Nephron (organoid): ENCODE data around the gene TPD52L1.

Source experiments
- H3K27ac Mint-ChIP-seq, 3 experiments: 2 replicates each; pipeline ENCODE4 v1.8.0; 2020; ENCODE audit warnings: mixed read lengths in 3 of 3, mild to moderate bottlenecking in 2 of 3, moderate library complexity in 1 of 3
- H3K27me3 Mint-ChIP-seq: 2 replicates; pipeline ENCODE4 v1.8.0; 2021; ENCODE audit warnings: low read depth, mild to moderate bottlenecking, moderate library complexity, mixed read lengths
- H3K36me3 Mint-ChIP-seq: 2 replicates; pipeline ENCODE4 v1.8.0; 2020; ENCODE audit warnings: low read depth, mixed read lengths
- H3K4me1 Mint-ChIP-seq: 2 replicates; pipeline ENCODE4 v1.8.0; 2020; ENCODE audit warnings: mixed read lengths
- H3K4me3 Mint-ChIP-seq, 3 experiments: 2 replicates each; pipeline ENCODE4 v1.8.0; 2020; ENCODE audit warnings: mild to moderate bottlenecking in 3 of 3, mixed read lengths in 3 of 3, moderate library complexity in 2 of 3
- H3K9me3 Mint-ChIP-seq: 2 replicates; pipeline ENCODE4 v1.8.0; 2020; ENCODE audit warnings: mixed read lengths
- CTCF ChIP-seq, 3 experiments: fragments of 200-600 bp; sonication (generic); IDR thresholded peaks; one replicate each; pipeline ENCODE4 v1.5.0; 2021; ENCODE audit warnings: antibody characterized with exemption in 3 of 3; ENCODE audit not compliant: unreplicated experiment in 3 of 3

Gene TPD52L1

GRCh38 chr6:125191916-125192609, 38.5 kb downstream of the TPD52L1 start:
- Mint-ChIP-seq H3K9me3 (no peaks in the 10 kb centered on the region), H3K27ac (no peak overlapping the region), H3K4me1 (peaks cover 18% of the 10 kb centered on the region), H3K36me3 (no peaks in the 10 kb centered on the region), H3K27me3 (no peaks in the 10 kb centered on the region), H3K4me3 (no peak overlapping the region)
- TF ChIP-seq CTCF (IDR thresholded peaks at IDR 0.05; ENCODE audit: unreplicated experiment in 3 of 3) = peak; percentile 42 to 48 (median 47)

GRCh38 chr6:125192610-125192930, 39.0 kb downstream of the TPD52L1 start:
- TF ChIP-seq CTCF (IDR thresholded peaks at IDR 0.05; ENCODE audit: unreplicated experiment in 3 of 3) = peak in 1 of 3 experiments; percentile 4
- Mint-ChIP-seq H3K27ac (no peak overlapping the region), H3K36me3 (no peaks in the 10 kb centered on the region), H3K4me3 (no peak overlapping the region), H3K27me3 (no peaks in the 10 kb centered on the region), H3K4me1 (peaks cover 23% of the 10 kb centered on the region), H3K9me3 (no peaks in the 10 kb centered on the region)

- peaks cover 29% of the 10 kb centered on the region for H3K4me1 Mint-ChIP-seq
- no peak overlapping the region for H3K27ac Mint-ChIP-seq
- no peak overlapping the region for H3K4me3 Mint-ChIP-seq
- no peaks in the 10 kb centered on the region for H3K27me3 Mint-ChIP-seq
- no peak for TF ChIP-seq CTCF (IDR thresholded peaks at IDR 0.05; ENCODE audit: unreplicated experiment in 3 of 3)
- H3K36me3 Mint-ChIP-seq = no peaks in the 10 kb centered on the region
- H3K9me3 Mint-ChIP-seq = no peaks in the 10 kb centered on the region
Measured at GRCh38 chr6:125193208-125193607, 39.6 kb downstream of the TPD52L1 start.

GRCh38 chr6:125194941-125195340, 41.4 kb downstream of the TPD52L1 start:
- peaks cover 37% of the 10 kb centered on the region for H3K4me1 Mint-ChIP-seq

GRCh38 chr6:125195526-125195925, 42.0 kb downstream of the TPD52L1 start:
- no peaks in the 10 kb centered on the region for H3K36me3 Mint-ChIP-seq
- H3K4me3 Mint-ChIP-seq = no peak overlapping the region
- H3K9me3 Mint-ChIP-seq = no peaks in the 10 kb centered on the region
- peaks cover 39% of the 10 kb centered on the region for H3K4me1 Mint-ChIP-seq
- TF ChIP-seq CTCF (IDR thresholded peaks at IDR 0.05; ENCODE audit: unreplicated experiment in 3 of 3) = no peak
- H3K27ac Mint-ChIP-seq = peak overlapping the region in 1 of 3 experiments; percentile 71
- H3K27me3 Mint-ChIP-seq = no peaks in the 10 kb centered on the region

More at GRCh38 chr6:125194941-125195340, 41.4 kb downstream of the TPD52L1 start:
- Mint-ChIP-seq H3K36me3 (no peaks in the 10 kb centered on the region), H3K9me3 (no peaks in the 10 kb centered on the region), H3K27ac (peak overlapping the region in 1 of 3 experiments; percentile 71), H3K4me3 (no peak overlapping the region), H3K27me3 (no peaks in the 10 kb centered on the region)
- TF ChIP-seq CTCF (IDR thresholded peaks at IDR 0.05; ENCODE audit: unreplicated experiment in 3 of 3) = no peak

GRCh38 chr6:125196613-125197012, 43.0 kb downstream of the TPD52L1 start:
- H3K36me3 Mint-ChIP-seq = no peaks in the 10 kb centered on the region
- H3K4me1 Mint-ChIP-seq = peaks cover 47% of the 10 kb centered on the region
- TF ChIP-seq CTCF (IDR thresholded peaks at IDR 0.05; ENCODE audit: unreplicated experiment in 3 of 3) = no peak
- H3K4me3 Mint-ChIP-seq = no peak overlapping the region
- H3K27ac Mint-ChIP-seq = peak overlapping the region; percentile 43 to 62 (median 54)
- H3K9me3 Mint-ChIP-seq = no peaks in the 10 kb centered on the region
- H3K27me3 Mint-ChIP-seq = no peaks in the 10 kb centered on the region
